Activated T-cell treated with anti-CD3 and anti-CD28 coated beads, Interleukin-2, amount 50 U/mL, for 4 hours (primary cell): ENCODE measurements around the gene SLC22A25. TPM values are rescaled to one million over a fixed set of nuclear protein-coding genes. Genes with fewer than 3 reads are reported as not detected.
"Not testable (repeated sequence)": the region's sequence is repeated elsewhere in the genome, so short reads cannot be mapped to it uniquely, and the experiment has no call there.

ENCODE experiments used
- ATAC-seq, 2 donors: fragments of 200-7000 bp; cut with Tn5 transposase; one replicate each; pipeline ENCODE4 v1.10.0; 2021
- DNase-seq: peaks from one replicate; pipeline ENCODE4 v3.0.0-alpha.2; 2020
- H3K27me3 Mint-ChIP-seq: one replicate; pipeline ENCODE4 v1.8.0; 2021; ENCODE audit warnings: low read depth, mixed read lengths
- H3K36me3 Mint-ChIP-seq: one replicate; pipeline ENCODE4 v1.8.0; 2022; ENCODE audit warnings: mixed read lengths; ENCODE audit not compliant: insufficient read depth
- H3K4me1 Mint-ChIP-seq: one replicate; pipeline ENCODE4 v1.8.0; 2021; ENCODE audit warnings: low read depth, mixed read lengths
- H3K4me3 Mint-ChIP-seq: one replicate; pipeline ENCODE4 v1.8.0; 2021; ENCODE audit warnings: mild to moderate bottlenecking, moderate library complexity, mixed read lengths
- H3K9me3 Mint-ChIP-seq: one replicate; pipeline ENCODE4 v1.8.0; 2021; ENCODE audit warnings: mixed read lengths
- total RNA-seq, 3 donors: library from RNA; stranded (reverse); gene quantifications; one replicate each; pipeline ENCODE4 v1.2.1, GENCODE V29; 2021

Gene SLC22A25
- total RNA-seq, 3 donors from 2014 or later: not detected

DNA sequence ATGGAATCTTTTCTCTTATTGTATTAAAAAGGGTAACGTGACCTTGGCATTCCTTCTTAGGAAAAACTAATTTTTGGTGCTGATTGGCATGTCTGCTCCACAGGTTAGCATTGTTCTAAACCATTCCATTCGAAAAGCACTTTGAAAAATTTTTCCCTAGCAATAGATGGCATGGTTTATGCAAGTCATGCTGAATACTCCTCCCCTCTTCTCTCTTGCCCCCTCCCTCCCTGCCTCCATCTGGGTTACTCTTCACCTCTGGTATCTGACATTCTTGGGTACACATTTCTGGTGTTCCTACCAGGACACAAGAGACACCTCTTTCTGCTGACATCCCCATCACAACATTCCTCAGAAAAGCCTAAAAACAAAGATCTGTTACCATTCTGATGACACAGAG lies 1.5 kb upstream of the SLC22A25 start:
- no peaks in the 10 kb centered on the region for H3K36me3 Mint-ChIP-seq
- H3K27me3 Mint-ChIP-seq: peaks cover 35% of the 10 kb centered on the region
- H3K4me1 Mint-ChIP-seq: peaks cover 17% of the 10 kb centered on the region
- DNase-seq (no peak), ATAC-seq (no peak)
- H3K9me3 Mint-ChIP-seq: no peaks in the 10 kb centered on the region
- no peak overlapping the region for H3K4me3 Mint-ChIP-seq

GRCh38 chr11:63242089-63242781 lies 1.2 kb downstream of the SLC22A25 start:
- Mint-ChIP-seq H3K4me1 (peaks cover 17% of the 10 kb centered on the region), H3K27me3 (peaks cover 31% of the 10 kb centered on the region), H3K4me3 (no peak overlapping the region), H3K9me3 (no peaks in the 10 kb centered on the region), H3K36me3 (no peaks in the 10 kb centered on the region)
- no peak for DNase-seq
- ATAC-seq: peak; percentile 50 to 65

DNA sequence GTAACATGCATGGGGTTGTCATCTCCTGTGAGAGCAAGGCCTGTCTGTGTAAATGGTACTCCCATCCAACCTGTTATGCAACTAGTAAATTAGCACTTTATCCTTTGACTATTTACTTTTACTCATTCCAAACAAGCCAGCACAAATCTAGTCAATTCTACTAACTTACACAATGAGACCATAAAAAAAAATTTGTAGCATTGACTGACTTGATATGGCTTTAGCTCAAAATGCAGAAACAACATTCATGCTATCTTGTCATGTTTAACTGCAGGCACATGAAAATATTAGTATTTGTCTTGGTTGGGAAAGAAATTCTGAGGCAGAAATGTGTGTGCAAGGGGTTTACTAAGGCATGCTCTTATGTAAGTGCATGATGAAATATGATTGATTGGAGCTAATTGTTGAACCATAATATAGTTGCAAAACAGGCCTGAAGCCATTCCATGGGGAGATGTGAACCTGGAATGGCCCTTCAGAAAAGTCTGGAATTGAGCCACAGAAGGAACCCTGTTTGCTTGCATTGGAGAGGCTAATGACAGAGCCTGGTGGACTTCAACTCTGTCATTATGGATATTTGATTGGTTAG lies 2.5 kb downstream of the SLC22A25 start:
- Mint-ChIP-seq H3K36me3 (no peaks in the 10 kb centered on the region), H3K4me3 (no peak overlapping the region), H3K9me3 (peaks cover 4% of the 10 kb centered on the region), H3K4me1 (peaks cover 21% of the 10 kb centered on the region), H3K27me3 (peaks cover 23% of the 10 kb centered on the region)
- DNase-seq: no peak
- no peak for ATAC-seq

GRCh38 chr11:63240098-63240497 lies 3.3 kb downstream of the SLC22A25 start:
- H3K27me3 Mint-ChIP-seq: peaks cover 23% of the 10 kb centered on the region
- no peak for DNase-seq
- no peak for ATAC-seq
- no peaks in the 10 kb centered on the region for H3K36me3 Mint-ChIP-seq
- H3K9me3 Mint-ChIP-seq: peaks cover 8% of the 10 kb centered on the region
- H3K4me3 Mint-ChIP-seq: no peak overlapping the region
- H3K4me1 Mint-ChIP-seq: peaks cover 26% of the 10 kb centered on the region

- DNase-seq (no peak), ATAC-seq (no peak)
- peaks cover 28% of the 10 kb centered on the region for H3K4me1 Mint-ChIP-seq
- no peak overlapping the region for H3K4me3 Mint-ChIP-seq
- peaks cover 18% of the 10 kb centered on the region for H3K27me3 Mint-ChIP-seq
- H3K9me3 Mint-ChIP-seq: peaks cover 10% of the 10 kb centered on the region
- H3K36me3 Mint-ChIP-seq: no peaks in the 10 kb centered on the region
These were observed 4.1 kb downstream of the SLC22A25 start for GRCh38 chr11:63239254-63239653.

GRCh38 chr11:63237413-63237812 lies 6.0 kb downstream of the SLC22A25 start:
- Mint-ChIP-seq H3K4me3 (no peak overlapping the region), H3K27me3 (peaks cover 13% of the 10 kb centered on the region), H3K9me3 (peaks cover 10% of the 10 kb centered on the region), H3K4me1 (peaks cover 23% of the 10 kb centered on the region), H3K36me3 (no peaks in the 10 kb centered on the region)
- no peak for ATAC-seq
- DNase-seq: no peak

DNA sequence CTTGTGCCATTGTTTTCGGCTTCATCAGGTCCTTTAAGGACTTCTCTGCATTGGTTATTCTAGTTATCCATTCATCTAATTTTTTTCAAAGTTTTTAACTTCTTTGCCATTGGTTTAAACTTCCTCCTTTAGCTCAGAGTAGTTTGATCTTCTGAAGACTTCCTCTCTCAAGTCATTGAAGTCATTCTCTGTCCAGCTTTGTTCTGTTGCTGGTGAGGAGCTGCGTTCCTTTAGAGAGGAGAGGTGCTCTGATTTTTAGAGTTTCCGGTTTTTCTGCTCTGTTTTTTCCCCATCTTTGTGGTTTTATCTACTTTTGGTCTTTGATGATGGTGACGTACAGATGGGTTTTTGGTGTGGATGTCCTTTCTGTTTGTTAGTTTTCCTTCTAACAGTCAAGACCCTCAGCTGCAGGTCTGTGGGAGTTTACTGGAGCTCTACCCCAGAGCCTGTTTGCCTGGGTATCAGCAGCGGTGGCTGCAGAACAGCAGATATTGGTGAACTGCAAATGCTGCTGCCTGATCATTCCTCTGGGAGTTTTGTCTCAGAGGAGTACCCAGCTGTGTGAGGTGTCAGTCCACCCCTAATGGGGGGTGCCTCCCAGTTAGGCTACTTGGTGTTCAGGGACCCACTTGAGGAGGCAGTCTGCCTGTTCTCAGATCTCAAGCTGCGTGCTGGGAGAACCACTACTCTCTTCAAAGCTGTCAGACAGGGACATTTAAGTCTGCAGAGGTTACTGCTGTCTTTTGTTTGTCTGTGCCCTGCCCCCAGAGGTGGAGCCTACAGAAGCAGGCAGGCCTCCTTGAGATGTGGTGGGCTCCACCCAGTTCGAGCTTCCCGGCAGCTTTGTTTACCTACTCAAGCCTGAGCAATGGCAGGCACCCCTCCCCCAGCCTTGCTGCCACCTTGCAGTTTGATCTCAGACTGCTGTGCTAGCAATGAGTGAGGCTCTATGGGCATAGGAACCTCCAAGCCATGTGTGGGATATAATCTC lies 7.6 kb downstream of the SLC22A25 start:
- peak; percentile 8 for DNase-seq
- H3K36me3 Mint-ChIP-seq, ATAC-seq, H3K9me3 Mint-ChIP-seq, H3K4me3 Mint-ChIP-seq: not testable (repeated sequence)
- peaks cover 12% of the 10 kb centered on the region for H3K4me1 Mint-ChIP-seq
- H3K27me3 Mint-ChIP-seq: peaks cover 20% of the 10 kb centered on the region

DNA sequence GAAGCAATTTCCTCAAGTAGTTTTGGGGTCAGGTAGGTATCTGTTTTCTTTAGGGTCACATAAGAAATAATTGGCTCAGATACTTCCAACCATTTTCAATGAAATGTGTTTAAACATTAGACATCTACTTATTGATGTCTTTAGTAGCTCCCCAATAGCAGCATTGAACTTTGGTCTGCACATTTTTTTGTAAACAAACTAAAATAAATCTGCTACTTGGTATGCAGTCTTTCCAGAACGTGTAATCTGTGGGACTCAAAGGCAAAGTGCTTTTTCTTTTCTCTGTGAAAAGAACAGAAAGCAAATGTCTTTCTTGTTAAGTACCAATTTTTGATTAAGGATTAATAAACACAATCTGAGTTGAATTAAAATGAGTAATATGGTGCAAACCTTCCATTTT lies 13.6 kb downstream of the SLC22A25 start:
- no peak overlapping the region for H3K4me3 Mint-ChIP-seq
- no peaks in the 10 kb centered on the region for H3K4me1 Mint-ChIP-seq
- peaks cover 25% of the 10 kb centered on the region for H3K27me3 Mint-ChIP-seq
- H3K36me3 Mint-ChIP-seq: no peaks in the 10 kb centered on the region
- DNase-seq: no peak
- H3K9me3 Mint-ChIP-seq: no peaks in the 10 kb centered on the region
- ATAC-seq: no peak

DNA sequence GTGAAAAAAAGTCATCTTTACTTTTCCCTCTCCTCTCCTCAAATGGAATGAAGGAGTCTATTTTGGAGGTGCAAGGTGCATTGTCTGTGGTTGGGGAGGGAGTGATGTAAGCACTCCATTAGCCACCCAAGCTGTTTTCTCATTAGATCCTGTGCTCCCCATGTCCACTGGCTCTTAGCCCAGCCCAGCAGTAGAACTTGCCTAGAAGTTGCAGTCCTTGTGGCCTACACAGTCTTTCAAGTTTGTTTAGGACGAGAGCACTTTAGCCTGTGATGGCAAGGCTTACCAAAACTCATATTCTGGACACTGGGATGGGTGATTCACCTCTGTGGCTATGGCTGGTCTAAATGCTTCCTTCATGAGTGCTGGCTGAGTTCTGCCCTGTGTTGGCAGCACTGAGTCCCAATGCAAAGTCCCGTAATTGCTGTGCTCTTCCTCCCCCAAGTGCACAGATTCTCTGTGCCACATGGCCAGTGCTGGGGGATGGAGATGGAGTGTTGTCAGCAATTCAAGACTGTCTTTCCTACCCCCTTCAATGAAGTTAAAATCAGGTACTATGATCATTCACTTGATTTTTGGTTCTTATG lies 15.8 kb downstream of the SLC22A25 start:
- Mint-ChIP-seq H3K4me3 (no peak overlapping the region), H3K36me3 (no peaks in the 10 kb centered on the region), H3K27me3 (peaks cover 33% of the 10 kb centered on the region), H3K9me3 (no peaks in the 10 kb centered on the region), H3K4me1 (no peaks in the 10 kb centered on the region)
- DNase-seq (no peak), ATAC-seq (no peak)

GRCh38 chr11:63226488-63227114 lies 16.8 kb downstream of the SLC22A25 start:
- no peak for ATAC-seq
- no peaks in the 10 kb centered on the region for H3K36me3 Mint-ChIP-seq
- no peaks in the 10 kb centered on the region for H3K9me3 Mint-ChIP-seq
- no peak overlapping the region for H3K4me3 Mint-ChIP-seq
- peaks cover 31% of the 10 kb centered on the region for H3K27me3 Mint-ChIP-seq
- H3K4me1 Mint-ChIP-seq: no peaks in the 10 kb centered on the region
- no peak for DNase-seq

GRCh38 chr11:63214093-63214492 lies 29.3 kb downstream of the SLC22A25 start:
- no peaks in the 10 kb centered on the region for H3K4me1 Mint-ChIP-seq
- no peaks in the 10 kb centered on the region for H3K36me3 Mint-ChIP-seq
- H3K4me3 Mint-ChIP-seq: no peak overlapping the region
- no peaks in the 10 kb centered on the region for H3K9me3 Mint-ChIP-seq
- no peak for ATAC-seq
- DNase-seq: no peak
- peaks cover 7% of the 10 kb centered on the region for H3K27me3 Mint-ChIP-seq

GRCh38 chr11:63212742-63213141 lies 30.7 kb downstream of the SLC22A25 start:
- Mint-ChIP-seq H3K4me3 (no peak overlapping the region), H3K9me3 (no peaks in the 10 kb centered on the region), H3K27me3 (peaks cover 16% of the 10 kb centered on the region), H3K4me1 (no peaks in the 10 kb centered on the region), H3K36me3 (no peaks in the 10 kb centered on the region)
- no peak for DNase-seq
- ATAC-seq: no peak

- ATAC-seq (no peak), DNase-seq (no peak)
- Mint-ChIP-seq H3K36me3 (no peaks in the 10 kb centered on the region), H3K4me1 (no peaks in the 10 kb centered on the region), H3K9me3 (no peaks in the 10 kb centered on the region), H3K27me3 (peaks cover 15% of the 10 kb centered on the region), H3K4me3 (no peak overlapping the region)
These were observed 33.3 kb downstream of the SLC22A25 start for GRCh38 chr11:63210111-63210510.
